T-helper 1 cell treated with Interleukin-12 subunit alpha and Interleukin-12 subunit beta and Interleukin-4 antibody, amounts not matched to agents 30 μg/mL and 1 μg/mL, for 36 hours (primary cell): ENCODE data around the gene CYFIP2.

ENCODE experiments used
- H3K27ac Mint-ChIP-seq: one replicate; pipeline ENCODE4 v1.8.0; 2021; ENCODE audit warnings: mild to moderate bottlenecking, mixed read lengths
- H3K27me3 Mint-ChIP-seq: one replicate; pipeline ENCODE4 v1.8.0; 2021; ENCODE audit warnings: low read depth, mixed read lengths
- H3K36me3 Mint-ChIP-seq: one replicate; pipeline ENCODE4 v1.8.0; 2021; ENCODE audit warnings: low read depth, mixed read lengths
- H3K4me1 Mint-ChIP-seq: one replicate; pipeline ENCODE4 v1.8.0; 2021; ENCODE audit warnings: low read depth, mixed read lengths
- H3K4me3 Mint-ChIP-seq: one replicate; pipeline ENCODE4 v1.8.0; 2021; ENCODE audit warnings: mild to moderate bottlenecking, moderate library complexity, mixed read lengths
- H3K9me3 Mint-ChIP-seq: one replicate; pipeline ENCODE4 v1.8.0; 2021; ENCODE audit warnings: mixed read lengths

The CYFIP2 gene

GRCh38 chr5:157288405-157289163 lies 22.7 kb downstream of the CYFIP2 start:
- peak overlapping the region; percentile 26 for H3K4me3 Mint-ChIP-seq
- H3K27ac Mint-ChIP-seq: peak overlapping the region; percentile 65
- peaks cover 56% of the 10 kb centered on the region for H3K36me3 Mint-ChIP-seq

GRCh38 chr5:157289164-157289819 lies 23.4 kb downstream of the CYFIP2 start:
- Mint-ChIP-seq H3K27me3 (no peaks in the 10 kb centered on the region), H3K36me3 (peaks cover 60% of the 10 kb centered on the region), H3K4me3 (no peak overlapping the region), H3K4me1 (peaks cover 52% of the 10 kb centered on the region), H3K27ac (peak overlapping the region; percentile 57), H3K9me3 (no peaks in the 10 kb centered on the region)

More at GRCh38 chr5:157288405-157289163, 22.7 kb downstream of the CYFIP2 start:
- no peaks in the 10 kb centered on the region for H3K9me3 Mint-ChIP-seq
- no peaks in the 10 kb centered on the region for H3K27me3 Mint-ChIP-seq
- peaks cover 55% of the 10 kb centered on the region for H3K4me1 Mint-ChIP-seq

GRCh38 chr5:157290156-157290980 lies 24.4 kb downstream of the CYFIP2 start:
- Mint-ChIP-seq H3K27ac (peak overlapping the region; percentile 55), H3K36me3 (peaks cover 62% of the 10 kb centered on the region), H3K9me3 (no peaks in the 10 kb centered on the region), H3K4me3 (no peak overlapping the region), H3K4me1 (peaks cover 50% of the 10 kb centered on the region), H3K27me3 (no peaks in the 10 kb centered on the region)

- no peak overlapping the region for H3K4me3 Mint-ChIP-seq
Measured at GRCh38 chr5:157290981-157291711, 25.2 kb downstream of the CYFIP2 start.

GRCh38 chr5:157292599-157292998 lies 26.7 kb downstream of the CYFIP2 start:
- no peak overlapping the region for H3K27ac Mint-ChIP-seq
- H3K4me1 Mint-ChIP-seq: peaks cover 53% of the 10 kb centered on the region
- peaks cover 68% of the 10 kb centered on the region for H3K36me3 Mint-ChIP-seq
- H3K4me3 Mint-ChIP-seq: no peak overlapping the region
- H3K9me3 Mint-ChIP-seq: no peaks in the 10 kb centered on the region
- no peaks in the 10 kb centered on the region for H3K27me3 Mint-ChIP-seq

More at GRCh38 chr5:157290981-157291711, 25.2 kb downstream of the CYFIP2 start:
- H3K36me3 Mint-ChIP-seq: peaks cover 63% of the 10 kb centered on the region
- no peaks in the 10 kb centered on the region for H3K9me3 Mint-ChIP-seq
- peaks cover 51% of the 10 kb centered on the region for H3K4me1 Mint-ChIP-seq
- H3K27ac Mint-ChIP-seq: peak overlapping the region; percentile 55
- H3K27me3 Mint-ChIP-seq: no peaks in the 10 kb centered on the region

GRCh38 chr5:157294407-157295091 lies 28.6 kb downstream of the CYFIP2 start:
- H3K27me3 Mint-ChIP-seq: no peaks in the 10 kb centered on the region
- no peaks in the 10 kb centered on the region for H3K9me3 Mint-ChIP-seq
- no peak overlapping the region for H3K4me3 Mint-ChIP-seq
- peaks cover 40% of the 10 kb centered on the region for H3K4me1 Mint-ChIP-seq
- peaks cover 66% of the 10 kb centered on the region for H3K36me3 Mint-ChIP-seq
- H3K27ac Mint-ChIP-seq: no peak overlapping the region

- H3K27ac Mint-ChIP-seq: peak overlapping the region; percentile 63
- no peaks in the 10 kb centered on the region for H3K9me3 Mint-ChIP-seq
- H3K27me3 Mint-ChIP-seq: no peaks in the 10 kb centered on the region
- peaks cover 66% of the 10 kb centered on the region for H3K36me3 Mint-ChIP-seq
- no peak overlapping the region for H3K4me3 Mint-ChIP-seq
- peaks cover 37% of the 10 kb centered on the region for H3K4me1 Mint-ChIP-seq
Measured at GRCh38 chr5:157295247-157295646, 29.3 kb downstream of the CYFIP2 start.

GRCh38 chr5:157300564-157300963 lies 34.6 kb downstream of the CYFIP2 start:
- no peak overlapping the region for H3K27ac Mint-ChIP-seq
- H3K9me3 Mint-ChIP-seq: no peaks in the 10 kb centered on the region

GRCh38 chr5:157301066-157301465 lies 35.1 kb downstream of the CYFIP2 start:
- Mint-ChIP-seq H3K4me3 (no peak overlapping the region), H3K36me3 (peaks cover 77% of the 10 kb centered on the region), H3K9me3 (no peaks in the 10 kb centered on the region), H3K27ac (peak overlapping the region; percentile 63), H3K4me1 (peaks cover 42% of the 10 kb centered on the region), H3K27me3 (no peaks in the 10 kb centered on the region)

More at GRCh38 chr5:157300564-157300963, 34.6 kb downstream of the CYFIP2 start:
- Mint-ChIP-seq H3K36me3 (peaks cover 76% of the 10 kb centered on the region), H3K4me3 (no peak overlapping the region), H3K27me3 (no peaks in the 10 kb centered on the region), H3K4me1 (peaks cover 39% of the 10 kb centered on the region)

GRCh38 chr5:157303023-157303422 lies 37.1 kb downstream of the CYFIP2 start:
- Mint-ChIP-seq H3K36me3 (peaks cover 75% of the 10 kb centered on the region), H3K27me3 (no peaks in the 10 kb centered on the region), H3K27ac (peak overlapping the region; percentile 86), H3K4me1 (peaks cover 52% of the 10 kb centered on the region), H3K4me3 (no peak overlapping the region), H3K9me3 (no peaks in the 10 kb centered on the region)

- no peaks in the 10 kb centered on the region for H3K27me3 Mint-ChIP-seq
Measured at GRCh38 chr5:157303667-157304327, 37.9 kb downstream of the CYFIP2 start.

GRCh38 chr5:157306081-157306480 lies 40.2 kb downstream of the CYFIP2 start:
- Mint-ChIP-seq H3K4me3 (peak overlapping the region; percentile 64), H3K27ac (peak overlapping the region; percentile 85), H3K36me3 (peaks cover 70% of the 10 kb centered on the region), H3K27me3 (no peaks in the 10 kb centered on the region), H3K4me1 (peaks cover 59% of the 10 kb centered on the region), H3K9me3 (no peaks in the 10 kb centered on the region)

More at GRCh38 chr5:157303667-157304327, 37.9 kb downstream of the CYFIP2 start:
- Mint-ChIP-seq H3K9me3 (no peaks in the 10 kb centered on the region), H3K36me3 (peaks cover 71% of the 10 kb centered on the region), H3K27ac (peak overlapping the region; percentile 86), H3K4me3 (peak overlapping the region; percentile 55), H3K4me1 (peaks cover 56% of the 10 kb centered on the region)
